CD4-positive, alpha-beta T cell treated with Interleukin-21 for 1 hour (primary cell): ENCODE results near the gene SORCS2.

Experiments used
- DNase-seq: peaks from one replicate; pipeline ENCODE4 v3.0.0-alpha.2; 2020

The SORCS2 gene

GRCh38 chr4:7648544-7649395 lies 456.4 kb downstream of the SORCS2 start:
- no peak for DNase-seq

GRCh38 chr4:7649411-7649740 lies 457.0 kb downstream of the SORCS2 start:
- DNase-seq = no peak

- DNase-seq = peak; percentile 62
Measured at GRCh38 chr4:7649741-7650531, 457.6 kb downstream of the SORCS2 start.

GRCh38 chr4:7650606-7651385 lies 458.5 kb downstream of the SORCS2 start:
- no peak for DNase-seq

- DNase-seq = no peak
Measured at GRCh38 chr4:7651461-7651921, 459.2 kb downstream of the SORCS2 start.

- DNase-seq = no peak
Measured at GRCh38 chr4:7652006-7652405, 459.7 kb downstream of the SORCS2 start.

- peak; percentile 15 for DNase-seq
Measured at GRCh38 chr4:7652451-7652881, 460.1 kb downstream of the SORCS2 start.

- no peak for DNase-seq
Measured at GRCh38 chr4:7652906-7653305, 460.6 kb downstream of the SORCS2 start.

- no peak for DNase-seq
Measured at GRCh38 chr4:7653510-7654369, 461.4 kb downstream of the SORCS2 start.

- no peak for DNase-seq
Measured at GRCh38 chr4:7654550-7655445, 462.5 kb downstream of the SORCS2 start.

- no peak for DNase-seq
Measured at GRCh38 chr4:7655511-7656243, 463.3 kb downstream of the SORCS2 start.

- no peak for DNase-seq
Measured at GRCh38 chr4:7656244-7656800, 464.0 kb downstream of the SORCS2 start.

GRCh38 chr4:7657545-7658297 lies 465.4 kb downstream of the SORCS2 start:
- DNase-seq = no peak

GRCh38 chr4:7658341-7659204 lies 466.2 kb downstream of the SORCS2 start:
- DNase-seq = no peak

GRCh38 chr4:7659429-7660175 lies 467.3 kb downstream of the SORCS2 start:
- DNase-seq = no peak

GRCh38 chr4:7660176-7661039 lies 468.1 kb downstream of the SORCS2 start:
- DNase-seq = no peak
